ENCODE results near the gene GOPC.
A peak's percentile ranks its signal among the peaks of the same experiment; 100 is the strongest.
"Not testable (repeated sequence)": the region's sequence is repeated elsewhere in the genome, so short reads cannot be mapped to it uniquely, and the experiment has no call there.

GOPC gene

DNA sequence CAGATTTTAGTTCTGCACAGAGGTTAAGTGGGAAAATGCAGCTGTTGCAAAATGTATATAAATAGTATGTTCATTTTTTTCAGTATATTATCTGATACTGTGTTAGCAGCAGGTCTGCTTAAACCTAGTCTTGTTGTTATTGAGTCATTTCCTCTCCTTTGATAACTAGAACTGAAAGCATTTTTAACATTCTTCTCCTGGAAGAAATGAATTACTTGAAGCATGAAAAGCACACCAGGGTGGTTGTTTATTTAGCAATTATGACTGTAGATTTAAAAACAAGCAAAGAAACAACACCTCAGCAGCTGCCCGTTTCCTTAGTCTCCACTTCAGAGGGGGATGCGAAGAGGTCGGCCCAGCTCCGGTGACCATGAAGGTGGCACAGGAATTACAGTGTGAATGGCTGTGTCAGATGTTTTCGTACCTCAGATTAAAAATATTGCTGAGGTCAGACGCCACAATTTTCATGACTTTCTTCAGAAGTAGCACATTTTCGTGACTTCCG lies 53.5 kb downstream of the GOPC start:
- DNase-seq (ENCODE audit: low read depth in 2 of 2), result no peak

DNA sequence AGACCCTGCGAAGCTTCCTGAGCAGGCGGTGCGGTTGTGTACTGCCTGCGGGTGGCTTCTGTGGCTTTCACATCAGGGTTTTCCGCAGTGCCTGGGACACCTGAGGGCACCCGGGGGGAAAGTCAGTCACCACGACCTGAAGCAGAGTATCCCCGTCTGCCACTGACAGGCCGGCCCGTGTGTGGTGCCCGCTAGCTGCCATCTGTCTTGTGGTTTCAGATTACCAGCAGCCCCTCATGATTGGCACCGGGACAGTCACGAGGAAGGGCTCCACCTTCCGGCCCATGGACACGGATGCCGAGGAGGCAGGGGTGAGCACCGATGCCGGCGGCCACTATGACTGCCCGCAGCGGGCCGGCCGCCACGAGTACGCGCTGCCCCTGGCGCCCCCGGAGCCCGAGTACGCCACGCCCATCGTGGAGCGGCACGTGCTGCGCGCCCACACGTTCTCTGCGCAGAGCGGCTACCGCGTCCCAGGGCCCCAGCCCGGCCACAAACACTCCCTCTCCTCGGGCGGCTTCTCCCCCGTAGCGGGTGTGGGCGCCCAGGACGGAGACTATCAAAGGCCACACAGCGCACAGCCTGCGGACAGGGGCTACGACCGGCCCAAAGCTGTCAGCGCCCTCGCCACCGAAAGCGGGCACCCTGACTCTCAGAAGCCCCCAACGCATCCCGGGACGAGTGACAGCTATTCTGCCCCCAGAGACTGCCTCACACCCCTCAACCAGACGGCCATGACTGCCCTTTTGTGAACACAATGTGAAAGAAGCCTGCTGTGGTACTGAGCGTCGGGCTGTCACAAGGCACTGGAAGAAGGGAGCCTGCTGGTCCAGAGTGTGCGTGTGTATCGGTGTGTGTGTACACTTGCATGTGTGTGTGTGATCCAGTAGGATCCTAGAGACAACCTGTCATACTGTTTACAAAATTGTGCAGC lies 54.4 kb downstream of the GOPC start:
- peak in 1 of 2 experiments; percentile 26 for DNase-seq (ENCODE audit: low read depth in 2 of 2)

DNA sequence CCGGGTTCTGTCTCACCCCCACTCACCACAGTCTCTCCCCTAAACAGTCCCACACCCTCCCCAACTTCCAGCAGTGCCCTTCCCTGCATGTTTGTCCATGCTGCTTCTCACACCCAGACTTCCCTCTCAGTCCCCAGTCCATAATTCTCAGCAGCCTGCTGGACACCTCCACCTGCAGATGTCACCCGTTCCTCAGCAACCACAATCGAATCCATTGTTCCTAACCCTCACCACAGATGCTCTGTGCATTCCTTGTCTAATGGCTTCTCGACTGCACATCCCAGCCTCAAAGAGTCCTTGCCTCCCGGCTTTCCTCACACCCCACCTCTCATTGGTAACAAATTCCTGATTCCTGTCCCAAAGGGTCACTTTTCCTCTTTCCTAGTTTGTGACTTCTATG lies 55.6 kb downstream of the GOPC start:
- no peak for DNase-seq (ENCODE audit: low read depth in 2 of 2)

DNA sequence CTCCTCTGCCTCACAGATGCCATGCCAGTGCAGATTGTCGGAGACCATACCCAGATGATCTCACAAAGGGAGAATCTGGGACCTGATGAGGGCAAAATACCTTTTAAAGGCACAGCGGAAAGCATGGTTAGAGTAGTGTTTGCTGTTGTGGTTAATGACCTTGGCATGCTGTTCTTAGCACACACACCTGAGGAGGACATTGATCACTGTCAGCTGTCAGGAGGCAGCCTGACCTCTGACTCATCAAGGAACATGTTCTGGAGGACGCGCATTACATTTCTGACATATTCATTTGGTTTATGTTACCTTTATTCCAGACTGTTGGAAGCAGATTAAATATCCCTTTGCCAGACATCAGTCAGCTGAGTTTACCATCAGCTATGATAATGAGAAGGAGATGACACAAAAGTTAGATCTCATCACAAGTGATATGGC lies 57.1 kb downstream of the GOPC start:
- no peak for DNase-seq (ENCODE audit: low read depth in 2 of 2)

DNA sequence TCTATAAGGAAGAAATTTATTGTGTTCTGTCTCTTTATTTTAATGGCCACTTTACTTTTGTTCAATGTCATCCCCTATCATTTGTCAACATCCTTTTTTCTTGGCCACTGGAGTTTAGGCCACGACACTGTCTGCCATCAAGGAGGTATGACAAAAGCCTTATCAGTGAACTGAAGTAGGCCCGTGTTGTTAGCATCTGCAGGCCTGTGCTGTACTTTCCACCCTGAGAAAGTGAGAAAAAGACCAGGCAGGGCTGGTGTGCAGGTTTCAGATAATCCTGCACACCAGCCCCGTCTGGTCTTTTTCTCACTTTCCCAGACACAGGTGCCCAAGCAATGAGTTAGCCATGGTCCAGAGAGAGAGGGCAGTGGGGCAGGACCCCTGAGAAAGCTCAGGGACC lies 57.6 kb downstream of the GOPC start:
- no peak for DNase-seq (ENCODE audit: low read depth in 2 of 2)

DNA sequence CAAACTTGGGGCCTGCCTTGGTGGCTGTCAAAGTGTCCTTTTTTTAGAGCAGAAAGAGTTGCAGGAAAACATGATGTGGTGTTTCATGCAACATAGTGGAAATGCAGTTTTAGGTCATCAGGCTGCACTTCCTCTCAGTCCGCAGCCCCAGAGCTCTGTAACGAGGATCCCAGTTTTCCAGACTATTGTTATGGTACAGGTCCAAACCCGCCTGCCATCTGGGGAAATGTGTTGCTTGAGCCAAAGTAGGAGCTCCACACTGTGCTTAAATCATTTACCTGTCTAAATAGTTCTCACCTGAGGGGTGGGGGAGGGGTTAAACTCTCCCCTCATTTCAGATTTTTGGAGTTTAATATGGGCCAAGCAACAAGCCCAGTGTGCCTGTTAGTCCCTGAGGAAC lies 59.8 kb downstream of the GOPC start:
- no peak for DNase-seq (ENCODE audit: low read depth in 2 of 2)

DNA sequence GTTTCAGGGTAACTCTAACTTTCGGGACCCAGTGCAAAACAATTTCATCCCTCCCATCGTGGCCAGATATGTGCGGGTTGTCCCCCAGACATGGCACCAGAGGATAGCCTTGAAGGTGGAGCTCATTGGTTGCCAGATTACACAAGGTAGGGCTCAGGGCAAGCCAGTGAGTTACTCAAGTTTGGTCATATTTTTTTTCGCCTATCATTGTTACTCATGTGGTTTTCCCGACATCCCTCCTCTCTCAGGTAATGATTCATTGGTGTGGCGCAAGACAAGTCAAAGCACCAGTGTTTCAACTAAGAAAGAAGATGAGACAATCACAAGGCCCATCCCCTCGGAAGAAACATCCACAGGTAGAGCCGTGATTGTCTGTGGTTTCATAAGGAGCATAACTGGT lies 61.6 kb downstream of the GOPC start:
- no peak for DNase-seq (ENCODE audit: low read depth in 2 of 2)

DNA sequence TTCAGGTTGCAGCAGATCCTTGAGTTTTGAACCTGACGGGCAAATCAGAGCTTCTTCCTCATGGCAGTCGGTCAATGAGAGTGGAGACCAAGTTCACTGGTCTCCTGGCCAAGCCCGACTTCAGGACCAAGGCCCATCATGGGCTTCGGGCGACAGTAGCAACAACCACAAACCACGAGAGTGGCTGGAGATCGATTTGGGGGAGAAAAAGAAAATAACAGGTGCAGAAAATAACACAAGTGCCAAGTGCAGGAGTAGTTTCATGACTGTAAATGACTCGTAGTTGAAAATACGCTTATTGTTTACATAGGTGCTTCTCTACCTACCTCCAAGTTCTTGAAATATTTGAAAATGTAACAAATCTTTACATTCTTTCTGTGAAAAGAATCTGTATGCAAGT lies 63.7 kb downstream of the GOPC start:
- no peak for DNase-seq (ENCODE audit: low read depth in 2 of 2)

DNA sequence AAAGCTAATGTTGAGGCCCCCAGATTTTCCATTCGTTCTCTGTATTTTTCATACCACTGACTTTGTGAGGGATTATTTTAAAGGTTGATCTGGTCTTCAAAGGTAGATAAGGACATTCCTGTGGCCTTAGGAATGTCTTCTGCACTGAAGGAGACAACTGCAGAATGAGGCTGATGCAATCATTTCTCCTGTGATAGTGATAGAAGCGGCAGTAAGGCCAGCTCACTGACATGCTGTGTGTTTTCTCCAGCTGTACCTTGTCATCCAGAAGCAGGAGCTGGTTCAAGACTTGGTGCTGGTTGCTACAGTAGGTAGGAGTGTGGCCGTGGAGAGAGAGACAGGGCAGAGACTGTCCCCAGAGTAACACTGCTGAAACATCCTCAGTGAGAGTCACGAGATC lies 66.0 kb downstream of the GOPC start:
- no peak for DNase-seq (ENCODE audit: low read depth in 2 of 2)

DNA sequence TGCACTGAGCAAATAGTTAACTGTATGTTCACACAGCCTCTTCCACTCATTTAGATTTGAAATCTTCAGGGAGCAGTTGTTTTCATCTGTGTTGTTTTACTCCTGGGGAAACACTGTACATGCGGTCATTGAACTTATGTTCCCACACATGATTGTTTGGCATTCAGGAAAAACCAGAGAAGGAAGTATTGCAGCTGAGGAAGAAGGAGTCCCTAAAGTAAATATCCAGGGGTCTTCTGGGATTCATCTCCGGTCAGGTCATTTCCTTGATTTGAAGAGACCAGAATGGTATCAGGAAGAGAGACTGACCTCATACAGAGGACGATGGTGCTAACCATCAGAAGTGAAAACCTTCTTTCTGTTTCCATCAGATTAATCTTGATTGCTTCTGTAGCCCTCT lies 67.3 kb downstream of the GOPC start:
- DNase-seq (ENCODE audit: low read depth in 2 of 2), result no peak

DNA sequence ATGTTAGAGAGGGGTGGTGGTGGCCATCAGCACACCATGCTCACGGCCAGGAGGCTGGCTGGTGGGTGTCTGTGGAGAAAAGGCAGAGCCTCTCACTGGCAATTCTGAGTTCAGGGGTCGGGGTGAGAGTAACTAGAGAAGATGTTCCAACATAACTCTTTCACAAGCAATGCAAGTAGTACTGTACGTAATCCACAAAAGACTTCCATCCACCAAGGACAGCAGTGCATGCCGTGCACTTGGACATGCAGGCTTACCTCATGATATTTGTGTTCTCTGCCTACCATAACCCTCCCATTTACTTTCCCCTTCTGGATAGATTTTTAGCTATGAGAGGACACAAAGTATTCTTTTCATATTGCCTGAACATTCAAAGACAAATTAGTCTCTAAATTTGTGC lies 68.5 kb downstream of the GOPC start:
- DNase-seq (ENCODE audit: low read depth in 2 of 2), result no peak

DNA sequence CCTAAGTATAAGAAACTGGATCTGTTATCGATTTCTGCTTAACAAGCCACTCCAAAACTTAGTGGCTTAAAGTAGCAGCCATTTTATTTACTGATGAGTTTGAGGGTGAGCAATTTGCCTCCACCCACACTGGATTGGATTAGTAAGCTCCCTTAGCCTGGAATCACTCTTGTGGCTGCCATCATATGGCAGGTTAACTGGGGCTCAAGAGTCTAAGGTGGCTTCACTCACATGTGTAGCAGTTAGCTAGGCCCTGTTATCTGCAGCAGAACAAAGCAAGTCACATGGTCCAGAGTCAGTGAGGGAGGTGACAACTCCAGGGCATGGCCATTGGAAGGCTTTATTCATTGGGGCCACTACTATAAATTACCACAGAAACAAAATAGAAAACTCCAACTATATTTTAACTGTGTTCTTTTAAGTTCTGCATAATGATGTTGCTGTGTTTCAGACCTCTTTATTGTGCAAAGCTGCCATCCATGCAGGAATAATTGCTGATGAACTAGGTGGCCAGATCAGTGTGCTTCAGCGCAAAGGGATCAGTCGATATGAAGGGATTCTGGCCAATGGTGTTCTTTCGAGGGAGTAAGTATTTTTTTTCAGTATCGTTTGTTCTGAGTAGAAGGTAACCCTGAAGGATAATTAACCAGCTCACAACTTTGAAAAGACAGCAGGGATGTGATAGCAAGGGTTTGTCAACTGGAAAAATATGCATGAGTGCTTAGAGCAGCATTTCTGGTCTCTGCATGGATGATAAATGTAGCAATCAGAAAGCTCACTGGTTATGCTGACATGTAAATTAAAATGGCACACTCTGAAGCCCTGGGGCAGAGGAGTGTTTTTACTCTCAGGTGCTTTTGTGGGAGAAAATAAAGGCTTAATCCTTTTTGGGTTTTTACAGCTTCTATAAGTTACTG lies 70.2 kb downstream of the GOPC start:
- no peak for DNase-seq (ENCODE audit: low read depth in 2 of 2)

DNA sequence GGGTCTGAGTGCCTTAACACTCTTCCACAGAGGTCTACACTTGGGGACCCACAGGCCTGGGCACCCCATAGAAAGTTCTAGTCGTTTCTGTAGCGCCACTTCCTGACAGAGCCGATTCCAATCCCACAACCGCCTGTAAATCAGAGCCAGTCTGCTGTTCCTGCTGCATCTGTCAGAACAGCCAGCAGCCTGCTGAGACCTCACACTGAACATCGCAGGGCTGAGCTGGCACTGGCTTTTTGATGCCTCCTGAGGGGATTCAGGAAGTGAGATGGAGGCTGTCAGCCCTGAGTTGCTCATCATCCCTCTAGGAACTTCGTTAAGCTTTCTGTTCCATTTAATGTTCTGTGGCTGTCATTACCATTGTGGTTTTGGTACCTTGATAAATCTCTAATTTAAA lies 71.0 kb downstream of the GOPC start:
- DNase-seq (ENCODE audit: low read depth in 2 of 2), result no peak

DNA sequence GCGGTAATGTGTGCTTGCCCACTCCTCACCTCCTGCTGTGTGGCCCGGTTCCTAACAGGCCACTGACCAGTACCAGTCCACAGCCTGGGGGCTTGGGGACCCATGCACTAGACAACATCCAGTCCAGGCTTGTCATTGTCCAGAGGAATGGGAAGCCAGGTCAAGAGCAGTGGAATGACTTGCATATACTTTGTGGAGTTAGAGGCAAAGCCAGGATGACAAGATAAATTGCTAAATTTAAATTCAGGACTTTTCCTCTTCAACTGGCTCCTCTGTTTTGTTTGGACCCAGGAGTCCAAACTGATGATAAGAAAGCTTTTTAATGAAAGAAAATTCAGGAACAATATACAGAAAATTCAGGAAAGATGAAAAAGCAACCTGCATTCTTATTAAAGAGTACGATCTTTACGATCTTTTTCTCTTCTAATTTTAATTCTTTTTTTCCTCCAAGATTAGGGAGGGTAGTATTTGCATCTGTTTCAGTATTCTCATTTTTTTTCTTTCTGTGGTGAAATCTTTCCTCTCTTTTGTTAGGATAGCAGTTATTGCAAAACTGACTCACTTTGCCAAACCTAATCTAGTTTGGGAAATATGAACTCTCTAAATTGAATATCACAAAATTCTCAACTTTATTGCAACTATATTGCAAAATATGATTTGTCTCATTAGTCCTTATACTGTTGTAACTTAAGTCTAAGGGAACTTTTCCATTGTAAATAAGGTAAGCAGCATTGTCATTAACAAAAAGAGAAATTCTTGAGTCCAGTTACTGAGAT lies 71.7 kb downstream of the GOPC start:
- DNase-seq (ENCODE audit: low read depth in 2 of 2), result no peak

DNA sequence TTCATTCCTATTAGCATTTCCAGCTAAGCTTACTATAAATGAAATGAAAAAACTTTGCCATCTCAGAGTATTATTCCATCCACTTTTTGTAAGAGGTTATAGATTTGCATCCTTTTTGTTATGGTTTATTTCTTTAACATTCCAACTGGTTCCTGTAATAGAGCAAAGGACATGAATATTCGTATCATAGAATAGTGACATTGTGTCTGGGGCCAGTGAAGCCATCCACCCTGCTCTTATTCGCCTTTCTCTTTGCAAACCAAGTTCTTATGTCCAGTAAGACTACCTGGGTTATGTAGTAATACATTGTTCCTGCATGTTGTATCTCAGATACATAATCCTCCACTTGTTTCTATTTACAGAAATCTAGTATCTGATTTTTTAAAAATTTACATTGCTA lies 76.7 kb downstream of the GOPC start:
- DNase-seq (ENCODE audit: low read depth in 2 of 2), result no peak

DNA sequence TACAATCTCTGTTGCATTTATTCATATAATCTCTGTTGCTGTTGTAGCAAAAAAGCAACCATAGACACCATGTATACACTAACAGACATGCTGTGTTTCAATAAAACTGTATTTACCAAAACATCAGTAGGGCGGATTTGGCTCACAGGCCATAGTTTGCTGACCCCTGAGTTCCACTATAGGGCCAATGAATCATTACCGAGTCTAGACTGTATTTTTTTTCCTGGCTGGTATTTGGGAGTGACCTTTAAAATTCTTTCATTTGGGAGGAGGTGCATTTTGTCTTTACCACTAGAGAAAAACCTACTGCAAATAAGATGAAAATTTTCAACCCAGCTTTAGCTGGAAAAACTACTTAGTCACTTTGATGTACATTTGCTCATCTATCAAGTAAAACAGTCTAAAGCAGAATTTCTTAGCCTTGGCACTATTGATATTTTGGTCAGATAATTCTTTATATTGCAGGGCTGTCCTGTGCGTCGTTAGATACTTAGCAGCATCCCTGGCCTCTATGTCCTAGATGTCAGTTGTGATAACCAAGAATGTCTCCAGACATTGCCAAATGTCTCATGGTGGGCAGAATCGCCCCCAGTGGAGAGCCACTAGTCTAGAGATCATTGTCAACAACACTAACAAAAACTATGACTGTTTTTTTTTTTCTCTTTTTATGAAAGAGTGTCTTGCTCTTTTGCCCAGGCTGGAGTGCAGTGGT lies 80.4 kb downstream of the GOPC start:
- DNase-seq (ENCODE audit: low read depth in 2 of 2), result no peak

DNA sequence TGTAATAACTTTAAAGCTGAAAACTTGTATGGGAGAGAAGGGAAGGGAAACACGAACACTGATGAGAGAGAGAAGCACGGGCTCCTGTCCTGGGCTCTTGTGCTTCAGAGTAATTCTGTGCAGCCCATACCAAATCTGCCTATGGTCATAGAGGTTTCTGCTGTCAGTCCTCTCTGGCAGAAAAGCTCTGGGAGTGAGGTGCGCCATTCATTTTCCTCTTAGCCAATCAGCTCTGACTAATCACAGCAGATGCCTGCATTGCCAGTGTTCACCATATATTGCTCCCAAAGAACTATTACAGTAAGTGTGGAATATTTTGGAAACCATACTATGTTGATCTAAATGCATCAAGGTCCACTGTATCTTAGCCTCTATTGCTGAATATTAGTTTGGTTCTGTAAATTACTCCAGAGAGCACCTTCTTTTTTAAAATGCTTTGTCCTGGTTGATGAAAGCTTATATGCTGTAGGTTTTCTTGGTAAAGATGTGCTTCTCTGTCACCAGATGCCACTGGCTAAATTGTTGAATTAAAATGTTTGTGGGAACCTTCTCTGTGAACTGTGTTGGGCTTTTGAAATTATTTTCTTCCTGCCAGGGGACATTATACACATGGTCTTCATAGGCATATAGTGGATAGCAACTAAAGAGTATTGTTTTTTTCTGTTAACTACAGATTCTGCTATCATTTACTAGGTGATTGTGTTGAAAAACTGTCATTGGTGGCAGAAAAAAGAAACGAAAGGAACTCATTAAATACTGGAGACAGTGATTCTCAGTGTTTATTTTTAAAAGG lies 81.5 kb downstream of the GOPC start:
- DNase-seq (ENCODE audit: low read depth in 2 of 2), result no peak

DNA sequence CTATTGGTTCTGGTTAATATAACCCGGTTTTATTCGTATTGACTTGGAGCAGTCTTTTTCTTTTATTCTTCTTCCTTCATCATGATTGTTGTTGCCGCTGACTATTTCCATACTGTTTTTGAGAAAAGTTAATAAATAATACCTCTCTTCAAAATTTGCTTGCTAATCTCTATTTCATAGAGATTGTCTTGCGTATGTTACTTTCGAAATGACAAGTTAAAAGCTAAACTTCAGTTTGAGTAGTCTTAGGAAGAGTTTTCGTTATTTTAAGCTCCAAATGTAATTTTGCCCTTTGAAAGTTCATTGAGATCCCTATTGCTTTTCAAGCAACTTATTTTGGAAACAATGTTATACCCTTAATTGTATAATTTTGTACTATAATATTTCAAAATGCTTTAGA lies 83.4 kb downstream of the GOPC start:
- no peak for DNase-seq (ENCODE audit: low read depth in 2 of 2)

DNA sequence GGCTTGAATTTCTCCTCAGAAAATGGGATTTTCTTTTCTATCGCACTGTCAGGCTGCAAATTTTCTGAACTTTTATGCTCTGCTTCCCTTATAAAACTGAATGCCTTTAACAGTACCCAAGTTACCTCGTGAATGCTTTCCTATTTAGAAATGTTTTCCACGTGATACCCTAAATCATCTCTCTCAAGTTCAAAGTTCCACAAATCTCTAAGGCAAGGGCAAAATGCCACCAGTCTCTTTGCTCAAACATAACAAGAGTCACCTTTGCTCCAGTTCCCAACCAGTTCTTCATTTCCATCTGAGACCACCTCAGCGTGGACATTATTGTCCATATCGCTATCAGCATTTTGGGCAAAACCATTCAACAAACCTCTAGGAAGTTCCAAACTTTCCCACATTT lies 84.3 kb downstream of the GOPC start:
- DNase-seq (ENCODE audit: low read depth in 2 of 2), result not testable (repeated sequence)

DNA sequence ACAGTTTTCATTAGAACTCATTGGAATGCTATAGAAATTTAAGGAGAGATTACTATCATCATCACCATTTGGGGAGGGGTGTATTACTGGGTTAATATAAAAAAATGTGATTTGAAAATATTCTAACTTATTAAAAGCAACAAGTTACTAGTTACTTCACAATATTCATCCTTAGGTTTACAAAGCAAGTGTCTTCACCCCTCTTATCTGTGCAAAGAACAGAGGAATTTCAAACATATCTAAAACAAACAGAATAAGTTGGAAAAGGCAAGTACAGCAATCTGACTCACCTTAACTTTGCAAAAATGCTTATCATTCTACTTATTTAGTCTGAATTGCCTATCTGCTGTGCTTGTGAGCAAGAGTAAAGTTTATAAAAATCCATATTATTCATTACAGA lies 87.0 kb downstream of the GOPC start:
- DNase-seq (ENCODE audit: low read depth in 2 of 2), result no peak
